ENCODE data around the gene FAM181A.

Gene FAM181A

GRCh38 chr14:93928184-93929047 is 1.3 kb downstream of the FAM181A start:
- in situ Hi-C loops (cut with HindIII; ENCODE audit: low sequenced_read_pairs) = no loop called here

- in situ Hi-C loops (cut with HindIII; ENCODE audit: low sequenced_read_pairs) = no loop called here
Observed at GRCh38 chr14:93929048-93929535, 1.9 kb downstream of the FAM181A start.

- in situ Hi-C loops (cut with HindIII; ENCODE audit: low sequenced_read_pairs) = no loop called here
Observed at GRCh38 chr14:93929657-93930056, 2.5 kb downstream of the FAM181A start.

GRCh38 chr14:93930296-93930988 is 3.3 kb downstream of the FAM181A start:
- in situ Hi-C loops (cut with HindIII; ENCODE audit: low sequenced_read_pairs) = no loop called here

- in situ Hi-C loops (cut with HindIII; ENCODE audit: low sequenced_read_pairs) = no loop called here
Observed at GRCh38 chr14:93930989-93931307, 3.8 kb downstream of the FAM181A start.

GRCh38 chr14:93932642-93933041 is 5.5 kb downstream of the FAM181A start:
- in situ Hi-C loops (cut with HindIII; ENCODE audit: low sequenced_read_pairs) = no loop called here

- in situ Hi-C loops (cut with HindIII; ENCODE audit: low sequenced_read_pairs) = no loop called here
Observed at GRCh38 chr14:93935213-93935612, 8.1 kb downstream of the FAM181A start.

- in situ Hi-C loops (cut with HindIII; ENCODE audit: low sequenced_read_pairs) = no loop called here
Observed at GRCh38 chr14:93936245-93936644, 9.1 kb downstream of the FAM181A start.

GRCh38 chr14:93936926-93937325 is 9.8 kb downstream of the FAM181A start:
- in situ Hi-C loops (cut with HindIII; ENCODE audit: low sequenced_read_pairs) = no loop called here

- in situ Hi-C loops (cut with HindIII; ENCODE audit: low sequenced_read_pairs) = no loop called here
Observed at GRCh38 chr14:93937519-93937918, 10.4 kb downstream of the FAM181A start.

- in situ Hi-C loops (cut with HindIII; ENCODE audit: low sequenced_read_pairs) = no loop called here
Observed at GRCh38 chr14:93938751-93939303, 11.7 kb downstream of the FAM181A start.

GRCh38 chr14:93939304-93940229 is 12.4 kb downstream of the FAM181A start:
- in situ Hi-C loops (cut with HindIII; ENCODE audit: low sequenced_read_pairs) = no loop called here

GRCh38 chr14:93940437-93940836 is 13.3 kb downstream of the FAM181A start:
- in situ Hi-C loops (cut with HindIII; ENCODE audit: low sequenced_read_pairs) = no loop called here

GRCh38 chr14:93941293-93941910 is 14.3 kb downstream of the FAM181A start:
- in situ Hi-C loops (cut with HindIII; ENCODE audit: low sequenced_read_pairs) = no loop called here

GRCh38 chr14:93943052-93943451 is 15.9 kb downstream of the FAM181A start:
- in situ Hi-C loops (cut with HindIII; ENCODE audit: low sequenced_read_pairs) = no loop called here

GRCh38 chr14:93943930-93944329 is 16.8 kb downstream of the FAM181A start:
- in situ Hi-C loops (cut with HindIII; ENCODE audit: low sequenced_read_pairs) = no loop called here

GRCh38 chr14:93944348-93945069 is 17.4 kb downstream of the FAM181A start:
- in situ Hi-C loops (cut with HindIII; ENCODE audit: low sequenced_read_pairs) = no loop called here

- in situ Hi-C loops (cut with HindIII; ENCODE audit: low sequenced_read_pairs) = no loop called here
Observed at GRCh38 chr14:93945070-93945399, 17.9 kb downstream of the FAM181A start.

- in situ Hi-C loops (cut with HindIII; ENCODE audit: low sequenced_read_pairs) = no loop called here
Observed at GRCh38 chr14:93946104-93946503, 19.0 kb downstream of the FAM181A start.

- in situ Hi-C loops (cut with HindIII; ENCODE audit: low sequenced_read_pairs) = no loop called here
Observed at GRCh38 chr14:93946541-93947090, 19.5 kb downstream of the FAM181A start.

Measured in endothelial cell of hepatic sinusoid (primary cell).